HG03521 (cell line): ENCODE results near the gene PRADC1.

Source experiments
- ATAC-seq: cut with Tn5 transposase; IDR thresholded peaks from one replicate; pipeline ENCODE4 v1.9.1; 2021; ENCODE audit warnings: mild to moderate bottlenecking, moderate library complexity; ENCODE audit not compliant: unreplicated experiment

Gene PRADC1

DNA sequence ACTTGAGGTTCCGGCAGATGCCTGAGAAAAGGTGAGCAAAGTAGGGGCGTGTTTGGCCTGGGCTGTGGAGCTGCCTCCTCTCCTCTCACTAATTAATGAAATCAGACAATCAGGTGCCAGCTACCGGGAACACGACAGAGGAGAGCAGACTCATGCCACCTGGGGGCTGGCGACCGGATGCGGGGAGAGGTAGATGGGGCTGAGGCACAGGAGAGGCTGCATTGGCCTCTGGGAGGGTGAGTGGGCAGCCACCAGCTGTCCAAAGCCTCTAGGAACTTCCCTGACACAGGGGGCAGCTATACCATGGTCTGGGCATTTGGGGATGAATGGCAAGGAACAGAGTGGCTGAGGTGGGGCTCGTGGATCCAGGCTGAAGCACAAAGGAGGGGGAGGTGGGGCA is 26.2 kb upstream of the PRADC1 start:
- ATAC-seq = no peak

DNA sequence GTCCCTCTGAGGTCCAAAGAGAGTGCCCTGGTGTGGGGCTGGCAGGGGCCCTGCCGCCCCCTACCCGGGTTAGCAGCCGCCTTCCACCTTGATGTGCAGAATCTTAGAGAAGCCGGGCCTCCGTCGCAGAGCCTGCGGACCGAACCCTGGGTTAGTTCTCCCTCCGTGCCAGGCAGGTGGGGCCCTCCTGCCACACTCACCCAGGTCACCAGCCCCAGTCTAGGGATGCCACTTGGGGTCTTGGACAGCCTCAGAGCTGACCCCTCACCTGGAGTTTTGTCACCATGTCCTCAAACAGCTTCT is 25.8 kb upstream of the PRADC1 start:
- ATAC-seq = no peak

DNA sequence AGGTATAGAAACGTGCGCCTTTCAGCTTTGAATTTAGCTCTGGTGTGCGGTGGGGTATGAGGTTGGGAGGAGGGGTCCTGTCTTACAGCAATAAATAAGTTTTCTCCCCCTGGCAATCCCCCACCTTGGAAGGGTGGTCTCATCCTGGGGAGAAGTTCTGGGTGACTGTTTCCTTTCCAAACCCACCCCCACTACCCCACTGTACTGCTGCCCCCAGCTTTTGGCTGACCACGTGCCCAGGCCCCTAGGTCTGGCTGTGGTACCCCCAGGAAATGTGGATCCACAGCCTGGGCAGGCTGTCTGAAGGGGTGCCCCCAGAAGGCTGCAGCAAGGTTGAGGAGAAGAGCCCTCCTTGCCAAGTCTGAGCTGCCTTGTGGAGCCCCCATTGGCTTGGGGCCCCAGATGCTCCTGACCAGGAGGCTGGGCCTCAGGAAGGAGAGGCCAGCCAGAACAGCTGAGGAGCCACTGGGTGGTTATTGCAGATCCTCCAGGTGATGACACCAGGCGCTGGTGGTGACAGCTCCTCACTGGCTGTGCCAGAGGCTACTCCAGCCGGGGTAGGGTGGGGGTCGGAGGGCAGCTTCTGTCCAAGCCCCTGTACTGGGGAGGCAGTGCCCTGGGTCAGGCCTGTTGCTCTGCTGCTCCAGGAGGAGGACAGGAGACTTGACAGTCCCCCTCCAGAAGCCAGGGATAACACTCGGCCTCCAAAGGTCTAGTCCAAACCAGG is 25.3 kb upstream of the PRADC1 start:
- ATAC-seq = no peak

DNA sequence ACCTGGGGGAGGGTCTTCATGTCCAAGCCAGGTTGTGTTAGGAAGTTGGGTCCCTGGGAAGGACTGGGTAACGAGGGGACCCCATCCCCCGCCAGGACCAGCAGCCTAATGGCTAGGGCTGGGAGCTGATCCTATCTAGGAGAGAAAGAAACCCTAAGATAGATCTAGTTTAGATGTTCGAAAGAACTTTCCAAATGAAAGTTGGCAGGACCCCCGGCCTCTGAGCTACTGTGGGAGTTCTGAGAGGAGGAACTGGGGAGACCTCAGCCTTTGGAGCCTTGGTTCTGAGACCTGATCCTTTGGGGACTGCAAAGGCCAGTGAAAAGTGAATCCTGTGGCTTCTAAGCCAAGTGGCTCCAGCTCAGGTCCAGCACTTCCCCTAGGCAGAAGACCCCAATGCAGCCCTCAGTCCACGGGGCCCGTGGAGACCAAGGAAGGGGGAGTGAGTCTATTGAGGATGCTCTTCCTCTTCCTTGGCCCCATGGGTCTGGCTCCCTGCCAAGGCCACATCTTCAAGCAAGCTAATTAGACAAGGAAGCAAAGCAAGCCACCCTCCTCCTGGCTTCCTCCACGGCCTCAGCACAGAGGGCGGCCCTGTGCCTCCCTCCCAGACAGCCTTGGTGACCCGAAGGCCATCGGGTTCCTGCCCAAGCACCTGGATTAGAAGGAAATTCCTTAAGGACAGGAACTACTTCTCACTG is 24.5 kb upstream of the PRADC1 start:
- ATAC-seq = no peak

GRCh38 chr2:73257021-73257420 is 24.0 kb upstream of the PRADC1 start:
- ATAC-seq = no peak

DNA sequence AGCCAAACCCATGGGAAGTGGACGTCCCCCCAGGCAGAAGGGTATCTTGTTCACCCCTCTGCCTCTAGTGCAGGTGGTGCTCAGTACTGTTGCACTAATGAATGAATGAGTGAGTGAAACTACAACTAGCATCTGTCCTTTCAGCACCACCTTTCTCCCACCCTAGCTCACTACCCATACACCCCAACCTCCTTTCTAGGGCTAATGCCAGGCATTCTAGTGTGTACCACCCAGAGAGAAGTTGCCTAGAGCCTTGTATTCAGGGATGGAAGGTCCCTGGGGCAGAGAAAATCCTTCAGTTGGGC is 23.5 kb upstream of the PRADC1 start:
- no peak for ATAC-seq

- ATAC-seq = no peak
These were observed 23.0 kb upstream of the PRADC1 start for GRCh38 chr2:73255907-73256617.

GRCh38 chr2:73255007-73255644 is 22.1 kb upstream of the PRADC1 start:
- no peak for ATAC-seq

- no peak for ATAC-seq
These were observed 21.4 kb upstream of the PRADC1 start for GRCh38 chr2:73254343-73255006.

DNA sequence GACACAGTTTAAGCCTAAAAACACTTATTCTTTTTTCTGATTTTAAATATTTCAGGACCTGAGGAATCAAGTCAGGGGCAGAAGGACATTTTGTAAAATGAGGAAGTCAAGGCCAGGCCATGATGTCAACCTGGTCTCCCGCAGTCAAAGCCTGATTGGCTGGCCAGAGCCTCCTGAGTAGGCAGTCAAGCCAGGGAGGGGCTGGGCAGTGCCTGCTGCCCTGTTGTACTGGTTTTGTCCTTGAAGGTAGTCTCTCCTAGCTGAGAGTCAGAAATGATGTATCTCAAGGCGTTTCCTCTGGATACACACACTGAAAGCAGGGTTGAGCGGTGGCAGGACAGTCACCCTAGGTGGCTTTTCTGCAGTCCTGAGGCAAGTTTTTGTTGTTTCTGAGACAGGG is 20.9 kb upstream of the PRADC1 start:
- no peak for ATAC-seq

GRCh38 chr2:73253400-73253799 is 20.4 kb upstream of the PRADC1 start:
- no peak for ATAC-seq

- ATAC-seq = no peak
These were observed 19.4 kb upstream of the PRADC1 start for GRCh38 chr2:73252238-73253027.

GRCh38 chr2:73250872-73251846 is 18.1 kb upstream of the PRADC1 start:
- no peak for ATAC-seq

DNA sequence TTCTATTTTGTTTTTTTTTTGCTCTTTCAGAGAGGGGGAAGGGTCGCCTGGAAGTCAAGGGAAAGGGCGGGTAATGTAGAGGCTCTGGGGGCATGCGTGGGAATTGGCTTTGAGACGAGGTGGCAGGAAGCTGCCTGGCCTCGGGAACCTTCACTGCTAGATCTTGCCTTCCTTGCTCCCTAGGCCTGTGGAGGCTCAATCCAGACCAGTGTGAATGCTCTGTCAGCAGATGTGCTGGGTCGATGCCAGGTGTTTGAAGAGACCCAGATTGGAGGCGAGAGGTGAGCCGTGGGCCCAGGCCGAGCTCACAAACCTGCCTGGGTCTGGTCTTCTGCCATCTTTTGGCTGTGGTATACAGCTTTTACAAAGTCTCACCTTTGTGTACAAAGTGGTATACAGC is 16.6 kb upstream of the PRADC1 start:
- no peak for ATAC-seq

- no peak for ATAC-seq
These were observed 13.8 kb upstream of the PRADC1 start for GRCh38 chr2:73246850-73247249.

DNA sequence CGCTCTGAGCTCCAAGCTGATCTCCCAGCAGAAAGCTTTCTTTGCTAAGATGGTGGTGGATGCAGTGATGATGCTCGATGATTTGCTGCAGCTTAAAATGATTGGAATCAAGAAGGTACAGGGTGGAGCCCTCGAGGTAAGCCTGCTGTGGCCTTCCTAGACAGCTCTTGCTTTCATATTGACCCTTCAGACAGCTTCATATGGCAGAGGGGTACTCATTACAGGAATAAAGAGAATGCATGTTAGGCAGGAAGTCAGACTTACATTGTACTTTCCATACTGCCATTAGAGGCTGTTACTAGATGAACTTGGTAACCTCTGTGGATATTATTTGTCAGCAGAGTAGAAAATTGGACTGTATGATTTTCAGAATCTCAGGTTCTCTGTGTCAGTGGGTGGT is 11.5 kb upstream of the PRADC1 start:
- ATAC-seq = no peak

DNA sequence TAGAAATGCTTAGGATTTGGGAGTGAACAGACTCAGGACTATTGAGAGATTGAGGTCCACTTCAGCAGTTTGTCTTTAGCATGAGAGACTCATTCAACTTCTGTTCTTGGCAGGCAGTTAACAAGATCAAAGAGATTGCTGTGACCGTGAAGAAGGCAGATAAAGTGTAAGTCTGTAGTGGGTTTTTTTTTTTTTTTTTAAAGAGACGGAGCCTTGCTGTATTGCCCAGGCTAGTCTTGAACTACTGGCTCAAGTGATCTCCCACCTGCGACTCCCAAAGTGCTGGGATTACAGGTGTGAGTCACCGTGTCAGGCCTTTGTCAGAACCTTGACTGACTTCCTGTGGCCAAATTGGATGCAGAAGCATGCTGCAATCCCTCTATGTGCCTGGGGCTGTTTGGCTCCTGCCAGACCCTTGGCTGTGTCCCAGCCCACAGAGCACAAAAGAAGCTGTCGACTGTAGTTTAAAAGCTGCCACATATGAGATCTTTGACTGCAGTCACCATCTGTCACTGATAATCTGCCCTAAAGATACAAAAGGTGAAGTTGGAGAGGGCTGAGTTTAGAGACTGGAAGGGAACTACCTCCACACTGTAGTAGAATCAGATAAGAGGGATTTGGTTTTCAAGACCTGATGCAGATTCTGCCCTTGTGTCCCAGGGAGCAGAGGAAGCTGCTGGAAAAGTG is 11.0 kb upstream of the PRADC1 start:
- ATAC-seq = no peak

DNA sequence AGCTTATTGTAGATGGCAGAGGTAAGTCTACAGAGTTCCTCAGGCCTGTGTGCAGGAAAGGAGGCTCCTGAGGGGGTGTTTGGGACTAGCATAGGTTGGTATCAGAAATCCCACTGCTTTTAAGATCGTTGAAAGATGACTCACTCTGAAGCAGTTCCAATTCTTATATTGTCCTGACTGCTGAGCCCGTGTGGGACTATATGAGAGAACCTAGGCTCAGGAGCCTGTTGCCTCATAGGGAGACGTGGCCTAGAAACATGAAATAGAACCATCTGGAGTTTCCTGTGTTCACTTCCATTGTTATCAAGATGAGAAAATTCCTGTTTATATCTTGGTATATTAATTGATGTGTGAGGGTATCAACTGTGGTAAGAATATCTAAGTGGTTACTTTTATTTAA is 6.7 kb upstream of the PRADC1 start:
- no peak for ATAC-seq

- no peak for ATAC-seq
These were observed 5.9 kb upstream of the PRADC1 start for GRCh38 chr2:73238976-73239375.
